CD4-positive, alpha-beta T cell (primary cell): ENCODE results near the gene CDH4. TPM values are rescaled to one million over a fixed set of nuclear protein-coding genes. Genes with fewer than 3 reads are reported as not detected.

Source experiments
- ATAC-seq: fragments of 200-7000 bp; cut with Tn5 transposase; one replicate; pipeline ENCODE4 v1.10.0; 2022; ENCODE audit warnings: mild to moderate bottlenecking; ENCODE audit not compliant: poor library complexity
- CTCF ChIA-PET: fragments of 350-600 bp; sonication (Branson Sonifier 250); formaldehyde crosslinking; loops from one replicate; lab custom pipeline; 2021; ENCODE audit warnings: antibody characterized with exemption, inconsistent platforms; lab: Charles Lee
- POLR2A ChIA-PET: fragments of 350-600 bp; sonication (Branson Sonifier 250); formaldehyde crosslinking; loops from one replicate; lab custom pipeline; 2021; ENCODE audit warnings: antibody characterized with exemption, inconsistent platforms; lab: Charles Lee
- DNase-seq, 14 experiments: peaks; one replicate each; pipeline ENCODE4 v3.0.0-alpha.2; 2013 to 2020; ENCODE audit warnings: mixed read lengths in 2 of 14
- H3K27ac ChIP-seq, 2 donors: one replicate each; pipeline versions ENCODE4 v1.5.1 to v1.7.0; 2013; ENCODE audit warnings: low read length in 2 of 2, low read depth in 1 of 2, mild to moderate bottlenecking in 1 of 2
- H3K27me3 ChIP-seq, 2 experiments: 1 replicate in 1 of 2; 2 replicates in 1 of 2; pipeline versions ENCODE4 v1.6.1 to v1.7.0; 2013; ENCODE audit warnings: low read length in 2 of 2, control low read depth in 1 of 2, mild to moderate bottlenecking in 1 of 2, moderate library complexity in 1 of 2; ENCODE audit not compliant: insufficient read depth in 2 of 2, control insufficient read depth in 1 of 2
- H3K36me3 ChIP-seq: one replicate; pipeline ENCODE4 v1.6.1; 2013; ENCODE audit warnings: low read length, control low read depth; ENCODE audit not compliant: insufficient read depth
- H3K4me1 ChIP-seq: one replicate; pipeline ENCODE4 v1.6.1; 2013; ENCODE audit warnings: low read length, control low read depth; ENCODE audit not compliant: insufficient read depth
- H3K4me3 ChIP-seq: one replicate; pipeline ENCODE4 v1.5.1; 2013; ENCODE audit warnings: mild to moderate bottlenecking, low read length, moderate library complexity
- H3K9me3 ChIP-seq, 2 experiments: 1 replicate in 1 of 2; 2 replicates in 1 of 2; pipeline versions ENCODE4 v1.6.1 to v1.7.0; 2013; ENCODE audit warnings: low read length in 2 of 2, mild to moderate bottlenecking in 2 of 2, control low read depth in 1 of 2, moderate library complexity in 1 of 2; ENCODE audit not compliant: control insufficient read depth in 1 of 2, insufficient read depth in 1 of 2
- H3K27ac Mint-ChIP-seq: one replicate; pipeline ENCODE4 v1.8.0; 2020; ENCODE audit warnings: mixed read lengths
- H3K27me3 Mint-ChIP-seq: one replicate; pipeline ENCODE4 v1.8.0; 2021; ENCODE audit warnings: mixed read lengths
- H3K36me3 Mint-ChIP-seq: one replicate; pipeline ENCODE4 v1.8.0; 2021; ENCODE audit warnings: low read depth, mixed read lengths
- H3K4me1 Mint-ChIP-seq: one replicate; pipeline ENCODE4 v1.8.0; 2021; ENCODE audit warnings: low read depth, mixed read lengths
- H3K4me3 Mint-ChIP-seq: one replicate; pipeline ENCODE4 v1.8.0; 2020; ENCODE audit warnings: mild to moderate bottlenecking, mixed read lengths
- H3K9me3 Mint-ChIP-seq: one replicate; pipeline ENCODE4 v1.8.0; 2020; ENCODE audit warnings: mixed read lengths
- CTCF ChIP-seq: fragments of 200-600 bp; IDR thresholded peaks from one replicate; pipeline ENCODE4 v1.8.0; 2022; ENCODE audit warnings: antibody characterized with exemption, mild to moderate bottlenecking
- intact Hi-C, 2 experiments: fragments of 100-400 bp; cut with DNase I in 1 of 2; cut with micrococcal nuclease in 1 of 2; formaldehyde crosslinking; loops; one replicate each; pipeline versions ENCODE4 v1.15.1 to v1.9.0; 2023 to 2025; cut with DNase I, micrococcal nuclease
- total RNA-seq, 174 experiments: library from RNA in 2 of 174; stranded (reverse) in 2 of 174; gene quantifications; one replicate each; pipeline ENCODE4 v1.2.3 and lab custom pipeline; 2021 to 2026

The CDH4 gene
- total RNA-seq, 2 experiments from 2014 or later: 0.11 TPM

GRCh38 chr20:61442075-61442670 is 190.1 kb downstream of the CDH4 start:
- TF ChIP-seq CTCF: no peak
- H3K4me3 Mint-ChIP-seq: no peak overlapping the region
- no peaks in the 10 kb centered on the region for H3K27me3 ChIP-seq
- H3K4me1 ChIP-seq: no peaks in the 10 kb centered on the region
- peaks cover 0 to 4% of the 10 kb centered on the region in 2 experiments for H3K9me3 ChIP-seq
- no peak overlapping the region for H3K27ac Mint-ChIP-seq
- H3K4me1 Mint-ChIP-seq: no peaks in the 10 kb centered on the region
- no peak for ATAC-seq
- no peaks in the 10 kb centered on the region for H3K9me3 Mint-ChIP-seq
- DNase-seq: no peak
- H3K27ac ChIP-seq: no peak overlapping the region
- POLR2A ChIA-PET: no interaction called here
- no peaks in the 10 kb centered on the region for H3K27me3 Mint-ChIP-seq
- no peaks in the 10 kb centered on the region for H3K36me3 Mint-ChIP-seq
- CTCF ChIA-PET: no interaction called here
- intact Hi-C loops: no loop called here
- H3K4me3 ChIP-seq: no peak overlapping the region
- H3K36me3 ChIP-seq: no peaks in the 10 kb centered on the region

- Mint-ChIP-seq H3K4me3 (no peak overlapping the region), H3K4me1 (no peaks in the 10 kb centered on the region), H3K27ac (no peak overlapping the region), H3K9me3 (no peaks in the 10 kb centered on the region), H3K36me3 (no peaks in the 10 kb centered on the region), H3K27me3 (no peaks in the 10 kb centered on the region)
- no peak overlapping the region for H3K4me3 ChIP-seq
- no peaks in the 10 kb centered on the region for H3K36me3 ChIP-seq
- no peak for TF ChIP-seq CTCF
- no peak overlapping the region for H3K27ac ChIP-seq
- peaks cover 0 to 4% of the 10 kb centered on the region in 2 experiments for H3K9me3 ChIP-seq
- ATAC-seq: no peak
- ChIA-PET CTCF (no interaction called here), POLR2A (no interaction called here)
- H3K27me3 ChIP-seq: no peaks in the 10 kb centered on the region
- no peaks in the 10 kb centered on the region for H3K4me1 ChIP-seq
- no peak for DNase-seq
- intact Hi-C loops: no loop called here
Measured at GRCh38 chr20:61442718-61443117, 190.7 kb downstream of the CDH4 start.

- DNase-seq (no peak), ATAC-seq (no peak)
- CTCF ChIA-PET: no interaction called here
- Mint-ChIP-seq H3K9me3 (no peaks in the 10 kb centered on the region), H3K27me3 (no peaks in the 10 kb centered on the region), H3K36me3 (no peaks in the 10 kb centered on the region), H3K27ac (no peak overlapping the region), H3K4me3 (no peak overlapping the region), H3K4me1 (no peaks in the 10 kb centered on the region)
- peaks cover 0 to 4% of the 10 kb centered on the region in 2 experiments for H3K9me3 ChIP-seq
- intact Hi-C loops: no loop called here
- H3K36me3 ChIP-seq: no peaks in the 10 kb centered on the region
- TF ChIP-seq CTCF: no peak
- no peak overlapping the region for H3K27ac ChIP-seq
- no peaks in the 10 kb centered on the region for H3K27me3 ChIP-seq
- POLR2A ChIA-PET: no interaction called here
- H3K4me3 ChIP-seq: no peak overlapping the region
- no peaks in the 10 kb centered on the region for H3K4me1 ChIP-seq
Measured at GRCh38 chr20:61443443-61444126, 191.5 kb downstream of the CDH4 start.
